GM12865 (cell line): ENCODE data around the gene GRK6.

Experiments used
- DNase-seq: peaks from one replicate; pipeline ENCODE4 v3.0.0; 2010; ENCODE audit warnings: low read depth
- H3K4me3 ChIP-seq: 2 replicates; pipeline ENCODE4 v1.5.1; 2011; ENCODE audit warnings: mild to moderate bottlenecking, low read depth, low read length, control low read depth
- CTCF ChIP-seq: IDR thresholded peaks from 2 replicates; pipeline ENCODE4 v1.5.1; 2011; ENCODE audit warnings: low read length, control low read depth, low read depth, inconsistent platforms; ENCODE audit not compliant: insufficient read depth; ENCODE audit errors: missing control alignments

Gene GRK6

GRCh38 chr5:177397875-177398390 lies 28.5 kb upstream of the GRK6 start:
- no peak overlapping the region for H3K4me3 ChIP-seq
- TF ChIP-seq CTCF, result no peak
- DNase-seq, result no peak

DNA sequence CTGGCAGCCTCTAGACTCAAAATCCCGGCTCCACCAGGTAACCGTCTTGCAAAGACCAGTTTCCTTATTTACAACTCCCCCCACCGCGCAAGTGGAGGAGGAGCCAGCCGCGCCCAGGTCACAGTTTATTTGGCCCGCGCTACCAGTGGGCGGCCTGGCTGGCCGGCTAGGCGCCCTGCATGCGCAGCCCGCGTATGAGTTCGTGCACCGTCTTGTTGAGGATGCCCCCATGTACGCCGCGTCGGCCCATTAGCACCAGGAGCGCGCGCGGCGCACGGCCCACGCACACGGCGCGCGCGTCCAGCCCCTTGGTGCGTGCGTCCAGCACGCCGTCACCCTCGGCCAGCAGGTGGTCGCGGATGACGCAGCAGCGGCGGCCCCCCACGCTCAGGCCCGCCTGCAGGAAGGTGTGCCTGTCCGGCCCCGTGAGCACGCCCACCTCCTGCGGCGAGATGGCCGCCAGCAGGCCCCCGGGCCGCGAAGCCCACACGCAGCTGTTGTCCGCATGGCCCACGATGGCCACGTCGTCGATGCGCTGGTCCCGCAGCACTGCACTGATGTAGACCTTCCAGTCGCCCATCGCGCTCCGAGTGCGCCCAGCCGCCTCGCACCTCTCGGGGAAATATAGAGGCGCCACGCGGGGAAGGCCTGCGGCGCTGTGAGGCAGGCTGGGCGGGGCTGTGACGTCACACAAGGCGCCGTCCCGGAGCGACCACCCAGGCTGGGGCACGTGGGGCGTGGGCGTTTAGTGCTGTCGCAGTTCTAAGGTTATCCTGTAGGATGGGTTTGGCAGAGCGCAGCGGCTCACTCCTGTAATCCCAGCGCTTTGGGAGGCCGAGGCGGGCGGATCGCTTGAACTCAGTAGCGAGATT lies 26.2 kb upstream of the GRK6 start, which contains the start of gene PFN3:
Gene PFN3 (minus strand): TSS at position 665 of the 872 bp plus-strand sequence. CDS start 85 bp downstream, at position 580.
- no peak within 1 kb of the TSS for H3K4me3 ChIP-seq
- DNase-seq, result no peak
- TF ChIP-seq CTCF, result no peak

GRCh38 chr5:177402271-177403043 lies 24.0 kb upstream of the GRK6 start:
- peak; percentile 40 for TF ChIP-seq CTCF
- H3K4me3 ChIP-seq, result peak overlapping the region; percentile 87
- DNase-seq, result peak; percentile 74

DNA sequence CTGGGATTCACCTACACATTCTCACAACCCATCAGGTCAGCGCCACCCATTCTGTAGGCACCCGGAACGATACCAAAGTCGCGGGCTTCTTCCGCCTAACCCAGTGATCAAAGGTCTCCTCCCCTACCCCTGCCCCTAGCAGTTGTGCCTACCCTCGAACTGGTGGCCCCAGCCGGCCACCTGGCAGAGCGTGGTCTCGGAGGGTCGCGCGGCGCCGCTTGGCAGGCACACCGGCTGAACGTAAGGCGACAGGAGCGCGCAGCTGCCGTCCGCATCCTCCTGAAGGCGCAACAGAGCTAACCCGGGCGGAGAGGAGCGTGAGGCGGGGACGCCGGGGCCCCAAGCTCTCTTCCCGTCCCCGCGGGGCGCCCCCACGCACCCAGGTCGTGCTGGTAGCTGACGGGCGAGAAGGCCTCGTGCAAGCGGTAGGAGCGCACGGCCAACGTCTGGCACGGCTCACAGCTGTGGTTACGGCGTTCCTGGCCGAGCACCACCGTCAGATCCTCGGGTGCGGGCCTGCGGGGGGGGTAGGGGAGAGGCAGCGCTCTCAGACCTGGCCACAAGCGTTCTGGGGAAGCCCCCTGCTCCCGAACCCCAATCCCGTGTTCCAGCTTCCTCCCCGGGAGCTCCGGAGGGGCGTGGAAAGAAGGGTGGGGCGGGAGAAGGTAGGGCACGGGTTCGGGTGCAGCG lies 23.2 kb upstream of the GRK6 start:
- no peak for TF ChIP-seq CTCF
- H3K4me3 ChIP-seq, result peak overlapping the region; percentile 87
- DNase-seq, result peak; percentile 55

DNA sequence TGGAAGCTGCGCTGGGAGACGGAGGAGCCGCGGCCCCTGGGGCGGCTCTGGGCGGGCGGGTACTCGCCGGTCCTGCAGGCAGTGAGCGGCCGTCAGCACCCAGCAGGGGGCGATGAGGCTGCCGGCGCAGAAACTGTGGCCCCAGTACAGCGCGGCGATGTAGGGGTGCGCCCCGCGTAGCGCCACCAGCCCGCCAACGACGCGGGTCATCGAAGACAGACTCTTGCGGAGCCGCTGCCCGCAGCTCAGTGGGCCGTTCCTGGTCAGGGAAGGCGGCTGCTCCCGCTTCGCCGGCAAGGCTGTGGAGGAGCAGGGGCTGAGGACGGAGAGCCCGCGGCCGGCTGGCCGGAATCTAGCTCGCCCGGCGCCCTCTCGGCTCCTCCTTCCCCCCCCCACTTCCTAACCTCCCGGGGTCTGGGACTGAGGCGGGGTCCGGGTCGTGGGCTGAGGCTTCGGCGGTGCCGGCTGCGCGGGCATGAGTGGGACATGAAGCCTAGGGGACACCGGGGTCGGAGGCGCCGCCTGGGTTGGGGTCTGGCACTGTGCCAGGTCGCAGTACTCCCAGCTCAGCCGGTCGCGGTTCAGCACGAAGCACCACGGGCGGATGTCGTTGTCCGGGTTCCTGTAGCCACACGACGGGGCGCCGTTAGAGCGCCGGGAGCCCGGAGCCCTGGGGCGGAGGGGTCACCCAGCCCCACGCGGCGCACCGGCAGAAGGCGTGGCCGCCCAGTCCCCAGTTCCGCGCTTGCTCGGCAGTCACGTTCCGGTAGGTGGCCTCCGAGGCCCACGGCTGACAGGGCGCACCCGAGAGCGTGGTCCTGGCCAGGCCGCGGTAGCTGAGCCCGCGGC lies 22.5 kb upstream of the GRK6 start:
- peak; percentile 94 for DNase-seq
- TF ChIP-seq CTCF, result peak; percentile 91
- H3K4me3 ChIP-seq, result peak overlapping the region; percentile 87
